Measurements from ENCODE around the gene GTF2F1.
"Not testable (repeated sequence)": the region's sequence is repeated elsewhere in the genome, so short reads cannot be mapped to it uniquely, and the experiment has no call there.

Gene GTF2F1

DNA sequence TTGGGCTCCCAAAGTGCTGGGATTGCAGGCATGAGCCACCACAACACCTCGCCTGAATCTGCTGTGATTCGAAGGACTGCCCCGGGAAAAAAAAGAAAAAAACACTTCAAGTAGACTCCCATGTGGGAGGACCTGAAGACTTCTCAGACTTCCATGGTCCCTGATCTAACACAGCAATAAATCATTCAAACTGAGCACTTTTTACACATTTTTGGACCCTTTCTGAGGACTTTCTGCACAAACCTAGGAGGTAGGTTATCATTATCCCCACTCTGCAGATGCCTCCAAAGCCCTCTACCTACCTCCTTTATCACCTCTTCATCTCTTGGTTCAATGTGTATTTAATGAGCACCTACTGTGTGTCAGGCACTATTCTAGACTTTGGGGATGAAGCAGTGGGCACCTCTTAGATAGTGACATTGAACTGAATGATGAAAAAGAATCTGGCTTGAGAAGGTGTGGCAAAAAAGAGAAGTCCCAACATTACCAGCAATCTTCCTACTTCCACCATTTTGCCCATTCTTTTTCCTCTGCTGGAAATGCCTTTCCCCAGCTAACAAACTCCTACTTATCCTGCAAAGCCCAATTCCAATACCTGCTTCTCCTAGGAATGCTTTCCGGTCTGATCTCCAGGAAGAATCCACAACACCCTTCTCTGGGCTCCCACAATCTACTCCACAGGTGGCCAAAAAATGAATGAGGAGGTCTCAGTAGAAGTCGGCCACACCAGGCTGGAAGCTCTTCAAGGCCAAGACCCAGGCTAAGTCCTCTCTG lies 33.2 kb downstream of the GTF2F1 start:
- in situ Hi-C loops (cut with MboI; ENCODE audit: low sequenced_read_pairs): no loop called here

DNA sequence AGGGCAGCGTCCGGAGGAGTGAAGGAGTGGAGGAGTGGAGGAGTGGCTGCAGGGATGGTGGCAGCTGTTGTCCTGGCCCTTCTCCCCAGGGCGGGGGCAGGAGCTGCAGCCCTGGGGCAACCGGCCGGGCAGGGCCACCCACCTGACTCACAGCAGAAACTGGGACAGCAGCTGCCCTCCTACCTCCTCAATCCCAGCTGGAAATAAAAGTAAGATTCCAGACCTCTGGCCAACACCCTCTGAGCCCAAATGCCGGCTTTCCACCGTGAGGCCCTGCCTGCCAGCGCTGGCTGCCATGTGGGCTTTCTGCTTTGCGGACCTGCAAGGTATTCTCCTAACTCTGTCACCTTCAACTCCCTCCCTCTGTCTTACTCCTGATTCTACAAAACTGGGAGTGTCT lies 35.0 kb downstream of the GTF2F1 start:
- in situ Hi-C loops (cut with MboI; ENCODE audit: low sequenced_read_pairs): no loop called here

DNA sequence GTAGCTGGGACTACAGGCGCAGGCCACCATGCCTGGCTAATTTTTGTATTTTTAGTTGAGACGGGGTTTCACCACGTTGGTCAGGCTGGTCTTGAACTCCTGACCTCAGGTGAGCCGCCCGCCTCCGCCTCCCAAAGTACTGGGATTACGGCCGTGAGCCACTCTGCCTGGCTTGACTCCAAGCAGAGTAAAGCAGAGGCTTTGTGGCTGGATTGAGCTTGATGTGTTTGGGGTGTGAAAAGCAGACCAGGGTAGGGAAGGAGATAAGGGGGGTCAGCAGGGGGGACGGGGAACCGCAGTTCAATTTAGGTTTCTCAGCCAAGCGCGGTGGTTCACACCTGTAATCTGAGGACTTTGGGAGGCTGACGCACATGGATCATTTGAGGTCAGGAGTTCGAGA lies 35.8 kb downstream of the GTF2F1 start:
- in situ Hi-C loops (cut with MboI; ENCODE audit: low sequenced_read_pairs): no loop called here

DNA sequence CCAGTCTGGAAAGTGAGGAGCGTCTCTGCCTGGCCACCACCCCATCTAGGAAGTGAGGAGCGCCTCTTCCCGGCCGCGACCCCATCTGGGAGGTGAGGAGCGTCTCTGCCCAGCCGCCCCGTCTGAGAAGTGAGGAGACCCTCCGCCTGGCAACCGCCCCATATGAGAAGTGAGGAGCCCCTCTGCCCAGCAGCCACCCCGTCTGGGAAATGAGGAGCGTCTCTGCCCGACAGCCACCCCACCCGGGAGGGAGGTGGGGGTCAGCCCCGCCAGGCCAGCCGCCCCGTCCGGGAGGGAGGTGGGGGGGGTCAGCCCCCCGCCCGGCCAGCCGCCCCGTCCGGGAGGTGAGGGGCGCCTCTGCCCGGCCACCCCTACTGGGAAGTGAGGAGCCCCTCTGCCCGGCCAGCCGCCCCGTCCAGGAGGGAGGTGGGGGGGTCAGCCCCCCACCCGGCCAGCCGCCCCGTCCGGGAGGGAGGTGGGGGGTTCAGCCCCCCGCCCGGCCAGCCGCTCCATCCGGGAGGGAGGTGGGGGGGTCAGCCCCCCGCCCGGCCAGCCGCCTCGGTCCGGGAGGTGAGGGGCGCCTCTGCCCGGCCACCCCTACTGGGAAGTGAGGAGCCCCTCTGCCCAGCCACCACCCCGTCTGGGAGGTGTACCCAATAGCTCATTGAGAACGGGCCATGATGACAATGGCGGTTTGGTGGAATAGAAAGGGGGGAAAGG lies 37.5 kb downstream of the GTF2F1 start:
- in situ Hi-C loops (cut with MboI; ENCODE audit: low sequenced_read_pairs): not testable (repeated sequence)

DNA sequence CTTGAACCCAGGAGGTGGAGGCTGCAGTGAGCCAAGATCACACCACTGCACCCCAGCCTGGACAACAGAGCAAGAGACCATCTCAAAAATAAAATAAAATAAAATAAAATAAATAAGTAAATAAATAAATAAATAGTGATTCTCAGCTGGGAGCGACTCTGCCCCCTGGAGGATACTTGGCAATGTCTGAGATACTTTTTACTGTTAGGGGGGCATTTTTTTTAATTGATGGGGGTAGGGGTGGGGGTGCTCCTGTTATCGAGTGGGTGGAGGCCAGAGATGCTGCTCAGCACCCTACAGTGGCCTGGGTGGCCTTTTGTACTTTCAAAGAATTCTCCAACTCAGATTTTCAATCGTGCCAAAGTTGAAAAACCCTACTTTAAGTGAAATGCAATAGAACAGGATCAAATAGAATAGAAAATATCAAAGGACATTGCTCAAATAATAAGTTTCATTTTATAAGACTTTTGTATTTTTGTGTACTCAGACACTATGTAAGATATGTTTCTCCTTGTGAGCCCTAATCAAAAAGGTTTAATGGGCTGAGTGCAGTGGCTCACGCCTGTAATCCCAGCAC lies 38.8 kb downstream of the GTF2F1 start:
- in situ Hi-C loops (cut with MboI; ENCODE audit: low sequenced_read_pairs): no loop called here

DNA sequence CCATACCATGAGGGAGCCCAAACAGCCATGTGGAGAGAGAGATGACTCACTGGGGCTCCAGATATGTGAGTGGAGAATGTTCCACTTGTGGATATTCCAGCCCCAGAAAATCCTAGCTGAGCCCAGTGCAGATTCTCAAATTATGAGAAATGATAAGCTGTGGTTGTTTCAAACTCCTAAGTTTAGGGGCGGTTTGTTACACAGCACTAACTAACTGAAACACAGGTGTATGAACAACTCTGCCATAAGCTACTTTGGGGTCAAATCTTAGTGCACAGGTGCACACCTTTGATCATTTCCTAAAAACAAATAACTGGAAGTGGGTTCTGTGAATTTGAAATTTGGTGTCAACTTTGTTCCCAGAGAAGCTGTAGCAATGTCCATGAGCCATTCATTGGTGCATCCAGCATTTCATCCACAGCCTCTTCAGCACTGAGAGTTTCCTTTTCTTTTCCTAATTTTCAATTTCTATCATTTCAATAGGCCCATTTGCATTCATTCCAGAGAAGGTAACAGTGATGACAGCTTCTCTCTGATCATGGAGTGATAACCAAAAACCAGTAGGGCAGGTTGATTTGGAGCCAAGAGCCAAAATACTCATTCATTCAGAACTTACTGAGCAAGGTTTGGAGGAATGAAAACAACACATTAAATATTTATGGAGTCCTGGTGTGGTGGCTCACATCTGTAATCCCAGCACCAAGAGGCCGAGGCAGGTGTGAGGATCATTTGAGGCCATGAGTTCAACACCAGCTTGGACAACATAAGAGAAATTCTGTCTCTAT lies 40.4 kb downstream of the GTF2F1 start:
- in situ Hi-C loops (cut with MboI; ENCODE audit: low sequenced_read_pairs): no loop called here

DNA sequence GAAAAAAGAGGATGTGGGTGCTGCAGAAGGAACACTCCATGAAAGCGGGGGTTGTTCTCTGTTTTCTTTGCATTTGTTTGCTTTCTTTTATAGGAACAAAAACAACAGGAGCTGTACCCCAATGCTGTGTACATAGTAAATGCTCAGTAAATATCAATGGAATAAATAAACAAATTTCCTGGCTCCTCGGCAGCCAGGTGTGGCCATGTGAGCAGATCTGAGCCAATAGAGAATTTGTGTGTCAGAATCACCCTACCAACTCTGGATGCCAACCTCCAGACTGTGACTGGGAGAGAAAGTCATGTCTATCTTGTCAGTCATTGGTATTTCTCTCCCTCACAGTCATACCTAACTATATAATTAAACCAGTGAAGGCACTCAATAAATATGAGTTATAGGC lies 42.3 kb downstream of the GTF2F1 start:
- in situ Hi-C loops (cut with MboI; ENCODE audit: low sequenced_read_pairs): no loop called here

DNA sequence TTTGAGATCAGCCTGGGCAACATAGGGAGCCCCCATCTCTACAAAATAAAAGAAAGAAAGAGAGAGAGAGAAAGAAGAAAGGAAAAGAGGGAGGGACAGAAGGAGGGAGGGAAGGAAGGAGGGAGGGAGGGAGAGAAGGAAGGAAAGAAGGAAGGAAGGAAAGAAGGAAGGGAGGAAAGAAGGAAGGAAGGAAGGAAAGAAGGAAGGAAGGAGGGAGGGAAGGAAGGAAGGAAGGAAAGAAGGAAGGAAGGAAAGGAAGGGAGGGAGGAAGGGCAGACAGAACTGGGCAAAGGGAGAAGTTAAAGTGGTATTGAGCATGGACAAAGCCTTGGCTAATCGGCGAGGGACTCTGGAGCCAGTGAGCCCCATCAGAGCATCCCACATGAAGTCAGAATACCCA lies 43.7 kb downstream of the GTF2F1 start:
- in situ Hi-C loops (cut with MboI; ENCODE audit: low sequenced_read_pairs): not testable (repeated sequence)

DNA sequence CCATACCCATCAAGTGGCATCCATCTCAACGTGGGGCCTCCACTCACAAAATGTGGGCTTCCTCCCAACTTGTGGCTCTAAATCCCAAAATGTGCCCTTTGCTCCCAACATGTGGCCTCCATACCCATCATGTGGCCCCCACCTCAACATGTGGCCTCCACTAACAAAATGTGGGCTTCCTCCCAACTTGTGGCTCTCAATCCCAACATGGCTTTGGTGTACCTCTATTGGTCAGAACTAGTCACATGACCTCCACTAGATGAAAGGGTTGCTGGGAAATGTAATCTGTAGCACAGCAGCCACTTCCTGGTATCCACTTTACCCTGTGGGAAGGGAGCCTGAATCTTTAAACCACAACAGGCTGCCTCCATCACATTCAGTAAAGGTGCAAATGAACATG lies 49.5 kb downstream of the GTF2F1 start:
- in situ Hi-C loops (cut with MboI; ENCODE audit: low sequenced_read_pairs): no loop called here

DNA sequence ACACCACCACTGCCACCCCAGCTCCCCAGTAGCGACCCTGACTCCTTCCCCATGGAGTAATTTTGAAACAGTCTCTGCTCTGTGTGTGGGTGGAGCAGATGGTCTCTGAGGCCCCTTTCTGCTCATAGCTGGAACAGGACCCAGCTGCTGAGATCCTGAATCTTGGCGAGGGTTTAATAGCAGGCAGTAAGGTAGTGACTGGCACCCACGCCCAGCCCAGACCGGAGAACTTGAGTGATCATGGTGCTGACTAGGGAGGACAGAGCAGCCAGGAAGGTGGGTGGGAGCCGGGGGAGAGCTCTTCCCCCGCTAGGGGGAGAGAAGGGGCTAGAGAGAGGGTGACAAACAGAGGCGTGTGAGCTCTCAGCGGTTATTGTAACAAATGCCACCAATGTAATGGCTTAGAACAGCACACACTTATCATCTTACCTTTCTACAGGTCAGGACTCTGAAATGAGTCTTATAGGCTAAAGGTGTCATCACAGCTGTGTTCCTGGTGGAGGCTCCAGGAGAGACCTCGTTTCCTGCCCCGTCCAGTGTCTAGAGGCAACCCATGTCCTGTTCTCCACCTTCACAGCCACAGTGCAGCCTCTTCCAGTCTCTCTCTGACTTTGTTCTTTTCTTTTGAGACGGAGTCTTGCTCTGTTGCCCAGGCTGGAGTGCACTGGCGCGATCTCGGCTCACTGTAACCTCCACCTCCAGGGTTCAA lies 52.3 kb downstream of the GTF2F1 start:
- in situ Hi-C loops (cut with MboI; ENCODE audit: low sequenced_read_pairs): no loop called here

DNA sequence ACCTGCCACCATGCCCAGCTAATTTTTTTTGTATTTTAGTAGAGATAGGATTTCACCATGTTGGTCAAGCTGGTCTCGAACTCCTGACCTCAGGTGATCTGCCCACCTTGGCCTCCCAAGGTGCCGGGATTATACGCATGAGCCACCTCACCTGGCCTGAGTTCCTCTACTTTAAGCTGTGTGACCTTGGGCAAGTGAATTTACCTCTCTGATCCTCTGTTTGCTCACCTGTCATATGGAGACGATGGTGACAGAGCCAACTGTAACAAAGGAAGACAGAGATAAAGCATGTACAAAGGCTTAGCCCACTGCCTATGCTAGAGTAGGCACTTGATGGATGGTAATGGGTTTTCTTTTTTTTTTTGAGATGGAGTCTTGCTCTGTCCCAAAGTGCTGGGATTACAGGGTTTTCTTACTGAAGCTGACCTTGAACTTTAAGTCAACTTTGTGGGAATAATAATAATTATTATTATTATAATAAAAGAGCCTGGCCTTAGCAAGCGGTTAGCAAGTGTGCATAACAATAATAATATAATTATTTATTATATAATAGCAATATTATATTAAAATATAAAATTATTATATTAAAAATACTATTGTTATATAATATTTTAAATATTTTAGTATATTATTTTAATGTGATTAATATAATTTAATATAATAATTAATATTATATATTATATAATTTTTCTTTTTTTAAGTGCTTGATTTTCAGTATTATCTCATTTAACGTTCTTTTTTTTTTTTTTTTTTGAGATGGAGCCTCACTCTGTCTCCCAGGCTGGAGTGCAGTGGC lies 58.3 kb downstream of the GTF2F1 start:
- in situ Hi-C loops (cut with MboI; ENCODE audit: low sequenced_read_pairs): no loop called here

DNA sequence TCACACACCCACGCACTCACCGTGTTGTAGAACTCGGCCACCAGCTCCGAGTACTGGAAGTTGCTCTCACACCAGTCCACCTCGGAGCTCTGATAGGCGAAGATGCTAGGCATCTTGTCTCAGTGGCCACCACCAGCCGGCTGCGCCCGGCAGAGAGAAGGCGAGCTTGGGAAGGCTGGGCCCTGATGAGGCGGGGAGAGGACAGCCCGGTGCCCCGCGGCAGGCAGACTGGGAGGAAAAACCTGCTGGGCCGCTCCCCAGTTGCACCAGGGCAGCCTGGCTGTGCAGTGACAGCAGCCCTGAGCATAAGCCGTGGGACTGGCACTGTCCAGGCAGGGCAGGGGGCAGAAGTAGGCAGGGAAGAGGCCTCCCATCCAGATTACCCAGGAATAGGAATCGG lies 59.5 kb downstream of the GTF2F1 start, which contains the start of gene ACER1:
ACER1 (minus strand) TSS at position 174 of the 400 bp plus-strand sequence; CDS start at position 113, 61 bp downstream.
- in situ Hi-C loops (cut with MboI; ENCODE audit: low sequenced_read_pairs): no loop called here
